ENCODE results near the gene SOAT1.
"Not testable (repeated sequence)": the region's sequence is repeated elsewhere in the genome, so short reads cannot be mapped to it uniquely, and the experiment has no call there.

The SOAT1 gene

GRCh38 chr1:179365342-179366092, 71.9 kb downstream of the SOAT1 start, which contains the start of gene AXDND1:
Gene AXDND1 (plus strand): TSS chr1:179365971. CDS start chr1:179366510, 539 bp downstream.
- peak; percentile 81 for DNase-seq

GRCh38 chr1:179366093-179366800, 72.7 kb downstream of the SOAT1 start:
- no peak for DNase-seq

GRCh38 chr1:179369751-179370341, 76.2 kb downstream of the SOAT1 start:
- peak; percentile 81 for DNase-seq

- no peak for DNase-seq
Measured at GRCh38 chr1:179372160-179372559, 78.6 kb downstream of the SOAT1 start.

GRCh38 chr1:179376223-179376622, 82.6 kb downstream of the SOAT1 start:
- no peak for DNase-seq

- no peak for DNase-seq
Measured at GRCh38 chr1:179380299-179380698, 86.7 kb downstream of the SOAT1 start.

GRCh38 chr1:179384027-179384426, 90.4 kb downstream of the SOAT1 start:
- no peak for DNase-seq

- DNase-seq, result no peak
Measured at GRCh38 chr1:179385510-179385909, 91.9 kb downstream of the SOAT1 start.

- DNase-seq, result no peak
Measured at GRCh38 chr1:179393721-179394120, 100.1 kb downstream of the SOAT1 start.

- not testable (repeated sequence) for DNase-seq
Measured at GRCh38 chr1:179399399-179399798, 105.8 kb downstream of the SOAT1 start.
